Keratinocyte (primary cell): Measurements from ENCODE around the gene TTC36. TPM values are rescaled to one million over a fixed set of nuclear protein-coding genes. Genes with fewer than 3 reads are reported as not detected.
A peak's percentile ranks its signal among the peaks of the same experiment; 100 is the strongest.

Source experiments
- DNase-seq: peaks from one replicate; pipeline ENCODE4 v3.0.0-alpha.2; 2011; ENCODE audit warnings: low read depth, missing footprints, low spot score
- FAIRE-seq: peaks from 2 replicates; lab custom pipeline; 2011; peaks lifted over from hg19 to GRCh38; lab: Jason Lieb, UNC
- H2AFZ ChIP-seq: 2 replicates; pipeline ENCODE4 v1.6.0; 2012; ENCODE audit warnings: low read length, control low read depth, inconsistent platforms; ENCODE audit not compliant: control insufficient read depth
- H3K27ac ChIP-seq: 2 replicates; pipeline ENCODE4 v1.5.1; 2011; ENCODE audit warnings: low read length; ENCODE audit not compliant: control insufficient read depth, insufficient read depth
- H3K27me3 ChIP-seq: 3 replicates; pipeline ENCODE4 v1.6.0; 2011; ENCODE audit warnings: low read length; ENCODE audit not compliant: control insufficient read depth, insufficient read depth; ENCODE audit errors: extremely low read depth
- H3K36me3 ChIP-seq, 2 experiments: 2 replicates in 1 of 2; 3 replicates in 1 of 2; pipeline ENCODE4 v1.5.1; 2011; ENCODE audit warnings: low read length in 2 of 2, mild to moderate bottlenecking in 1 of 2; ENCODE audit not compliant: control insufficient read depth in 2 of 2, insufficient read depth in 2 of 2; ENCODE audit errors: extremely low read depth in 1 of 2
- H3K4me1 ChIP-seq: 3 replicates; pipeline ENCODE4 v1.5.1; 2011; ENCODE audit warnings: low read length; ENCODE audit not compliant: control insufficient read depth, insufficient read depth; ENCODE audit errors: extremely low read depth
- H3K4me2 ChIP-seq: 3 replicates; pipeline ENCODE4 v1.6.0; 2011; ENCODE audit warnings: low read depth, low read length; ENCODE audit not compliant: control insufficient read depth, insufficient read depth; ENCODE audit errors: extremely low read depth
- H3K4me3 ChIP-seq, 3 experiments: fragments of 200-600 bp in 1 of 3; sonication (generic) in 1 of 3; 2 replicates in 2 of 3; 3 replicates in 1 of 3; pipeline ENCODE4 v1.5.1; 2011 to 2016; ENCODE audit warnings: low read length in 3 of 3, mild to moderate bottlenecking in 3 of 3, control low read depth in 2 of 3, inconsistent platforms in 1 of 3, low read depth in 1 of 3, mixed read lengths in 1 of 3, mixed run types in 1 of 3, moderate library complexity in 1 of 3; ENCODE audit not compliant: control insufficient read depth in 2 of 3, insufficient read depth in 2 of 3; ENCODE audit errors: extremely low read depth in 1 of 3
- H3K79me2 ChIP-seq: 2 replicates; pipeline ENCODE4 v1.6.0; 2012; ENCODE audit warnings: low read length; ENCODE audit not compliant: control insufficient read depth, insufficient read depth
- H3K9ac ChIP-seq: 3 replicates; pipeline ENCODE4 v1.6.0; 2011; ENCODE audit warnings: low read length; ENCODE audit not compliant: control insufficient read depth, insufficient read depth; ENCODE audit errors: extremely low read depth
- H3K9me1 ChIP-seq: 3 replicates; pipeline ENCODE4 v1.6.0; 2011; ENCODE audit warnings: low read length; ENCODE audit not compliant: control insufficient read depth, insufficient read depth; ENCODE audit errors: extremely low read depth
- H3K9me3 ChIP-seq: 2 replicates; pipeline ENCODE4 v1.5.1; 2012; ENCODE audit warnings: low read depth, low read length; ENCODE audit not compliant: control insufficient read depth
- H4K20me1 ChIP-seq: 3 replicates; pipeline ENCODE4 v1.6.0; 2011; ENCODE audit warnings: low read length; ENCODE audit not compliant: control insufficient read depth, insufficient read depth; ENCODE audit errors: extremely low read depth
- EZH2 ChIP-seq: IDR thresholded peaks from one replicate; pipeline ENCODE4 v1.6.1; 2012; ENCODE audit warnings: inconsistent platforms, mild to moderate bottlenecking, low read length, moderate library complexity
- dilution Hi-C: fragments of 300-500 bp; cut with MboI; formaldehyde crosslinking; loops from one replicate; pipeline ENCODE4 v1.7.0; 2020; ENCODE audit warnings: low sequenced_read_pairs; ENCODE audit not compliant: extremely low pct_ligation_motif_present
- polyA plus RNA-seq, 5 experiments: library from polyadenylated mRNA; depleted of rRNA in 3 of 5; stranded (reverse) in 3 of 5; stranded (forward) in 1 of 5; unstranded in 1 of 5; fragments of >200 nt; gene quantifications; 1 replicate in 1 of 5; 2 replicates in 3 of 5; 3 replicates in 1 of 5; pipeline versions ENCODE4 v1.2.1 to v1.2.3, GENCODE V29; 2011 to 2012; ENCODE audit warnings: missing spikeins in 2 of 5, low read depth in 1 of 5, low replicate concordance in 1 of 5
- TF ChIP-seq, protein P1 (sequence below), 3 experiments: IDR thresholded peaks in 1 of 3; conservative IDR thresholded peaks in 1 of 3; optimal IDR thresholded peaks in 1 of 3; 2 replicates in 2 of 3; 3 replicates in 1 of 3; pipeline versions ENCODE3 to v1.5.1; 2011; ENCODE audit warnings: low read length in 3 of 3, mild to moderate bottlenecking in 3 of 3, moderate library complexity in 2 of 3, control low read depth in 1 of 3, inconsistent platforms in 1 of 3; ENCODE audit not compliant: insufficient read depth in 2 of 3; ENCODE audit errors: extremely low read depth in 1 of 3

TTC36 gene
- polyA plus RNA-seq, 1 donor (not counting 4 experiments of a cell fraction or from before 2014, with no cell fraction given) = not detected

DNA sequence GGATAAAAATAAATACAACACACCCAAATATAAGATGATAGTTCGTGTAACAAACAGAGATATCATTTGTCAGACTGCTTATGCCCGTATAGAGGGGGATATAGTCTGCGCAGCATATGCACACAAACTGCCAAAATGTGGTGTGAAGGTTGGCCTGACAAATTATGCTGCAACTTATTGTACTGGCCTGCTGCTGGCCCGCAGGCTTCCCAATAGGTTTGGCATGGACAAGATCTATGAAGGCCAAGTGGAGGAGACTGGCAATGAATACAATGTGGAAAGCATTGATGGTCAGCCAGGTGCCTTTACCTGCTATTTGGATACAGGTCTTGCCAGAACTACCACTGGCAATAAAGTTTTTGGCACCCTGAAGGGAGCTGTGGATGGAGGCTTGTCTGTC is 33.5 kb downstream of the TTC36 start:
- Histone ChIP-seq H3K27ac (no peak overlapping the region), H3K9ac (no peak overlapping the region), H3K4me2 (no peak overlapping the region), H4K20me1 (no peaks in the 10 kb centered on the region), H3K9me1 (no peaks in the 10 kb centered on the region), H3K27me3 (no peaks in the 10 kb centered on the region), H3K36me3 (peaks cover 3 to 8% of the 10 kb centered on the region in 2 experiments), H2AFZ (no peak overlapping the region), H3K9me3 (no peaks in the 10 kb centered on the region), H3K4me1 (peaks cover 5% of the 10 kb centered on the region), H3K79me2 (no peaks in the 10 kb centered on the region), H3K4me3 (no peak overlapping the region)
- TF ChIP-seq EZH2 = no peak
- TF ChIP-seq, protein P1, sequence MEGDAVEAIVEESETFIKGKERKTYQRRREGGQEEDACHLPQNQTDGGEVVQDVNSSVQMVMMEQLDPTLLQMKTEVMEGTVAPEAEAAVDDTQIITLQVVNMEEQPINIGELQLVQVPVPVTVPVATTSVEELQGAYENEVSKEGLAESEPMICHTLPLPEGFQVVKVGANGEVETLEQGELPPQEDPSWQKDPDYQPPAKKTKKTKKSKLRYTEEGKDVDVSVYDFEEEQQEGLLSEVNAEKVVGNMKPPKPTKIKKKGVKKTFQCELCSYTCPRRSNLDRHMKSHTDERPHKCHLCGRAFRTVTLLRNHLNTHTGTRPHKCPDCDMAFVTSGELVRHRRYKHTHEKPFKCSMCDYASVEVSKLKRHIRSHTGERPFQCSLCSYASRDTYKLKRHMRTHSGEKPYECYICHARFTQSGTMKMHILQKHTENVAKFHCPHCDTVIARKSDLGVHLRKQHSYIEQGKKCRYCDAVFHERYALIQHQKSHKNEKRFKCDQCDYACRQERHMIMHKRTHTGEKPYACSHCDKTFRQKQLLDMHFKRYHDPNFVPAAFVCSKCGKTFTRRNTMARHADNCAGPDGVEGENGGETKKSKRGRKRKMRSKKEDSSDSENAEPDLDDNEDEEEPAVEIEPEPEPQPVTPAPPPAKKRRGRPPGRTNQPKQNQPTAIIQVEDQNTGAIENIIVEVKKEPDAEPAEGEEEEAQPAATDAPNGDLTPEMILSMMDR (optimal IDR thresholded peaks at IDR 0.05 in 1 of 3, IDR thresholded peaks at IDR 0.05 in 1 of 3, conservative IDR thresholded peaks at IDR 0.05 in 1 of 3; ENCODE audit: extremely low read depth in 1 of 3, insufficient read depth in 2 of 3, low read length in 3 of 3) = no peak
- dilution Hi-C loops = no loop called here
- DNase-seq (no peak), FAIRE-seq (no peak)

DNA sequence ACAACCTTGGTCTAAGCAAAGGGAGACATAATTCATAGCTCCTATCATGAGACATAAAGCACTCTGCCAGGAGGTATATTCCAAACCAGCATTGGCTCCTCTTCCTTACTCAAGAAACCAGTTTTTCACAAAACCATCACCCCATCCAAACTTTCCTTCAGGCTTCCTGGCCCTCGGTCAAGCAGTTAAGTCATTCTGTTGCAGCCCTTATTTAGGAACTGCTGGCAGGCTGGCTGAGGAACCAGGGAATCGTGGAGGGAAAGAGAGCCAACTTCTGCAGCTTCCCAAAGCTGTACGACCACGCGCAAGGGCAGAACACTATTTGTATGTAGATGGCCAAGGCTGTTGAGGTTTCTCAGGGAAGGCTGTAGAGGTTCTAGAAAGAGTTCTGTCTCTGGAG is 37.8 kb downstream of the TTC36 start:
- Histone ChIP-seq H3K27me3 (no peaks in the 10 kb centered on the region), H3K9me1 (no peaks in the 10 kb centered on the region), H3K36me3 (peaks cover 1 to 2% of the 10 kb centered on the region in 2 experiments), H3K79me2 (no peaks in the 10 kb centered on the region), H4K20me1 (no peaks in the 10 kb centered on the region), H3K4me2 (peak overlapping the region; percentile 95), H3K9me3 (no peaks in the 10 kb centered on the region), H3K4me1 (peaks cover 5% of the 10 kb centered on the region), H3K27ac (no peak overlapping the region), H3K9ac (peak overlapping the region; percentile 86), H3K4me3 (peak overlapping the region; percentile 13 to 78 (median 27)), H2AFZ (peak overlapping the region; percentile 1)
- TF ChIP-seq, protein P1 (optimal IDR thresholded peaks at IDR 0.05 in 1 of 3, IDR thresholded peaks at IDR 0.05 in 1 of 3, conservative IDR thresholded peaks at IDR 0.05 in 1 of 3; ENCODE audit: extremely low read depth in 1 of 3, insufficient read depth in 2 of 3, low read length in 3 of 3) = no peak
- TF ChIP-seq EZH2 = no peak
- DNase-seq (no peak), FAIRE-seq (no peak)
- dilution Hi-C loops = no loop called here
